HEK293 (cell line): ENCODE measurements around the gene CA11.

Source experiments
- HOXD13 ChIP-seq: sonication (generic); formaldehyde crosslinking; IDR thresholded peaks from 2 replicates; pipeline ENCODE4 v1.8.0; 2022; ENCODE audit warnings: missing genetic modification reagents, borderline replicate concordance
- YY1 ChIP-seq: fragments of 450-650 bp; formaldehyde crosslinking; IDR thresholded peaks from 2 replicates; pipeline ENCODE4 v1.5.1; 2018; ENCODE audit warnings: missing biosample characterization, missing genetic modification characterization
- ZNF426 ChIP-seq: fragments of 450-650 bp; formaldehyde crosslinking; IDR thresholded peaks from 2 replicates; pipeline ENCODE4 v1.5.1; 2017; ENCODE audit warnings: missing biosample characterization, missing genetic modification characterization, mild to moderate bottlenecking, inconsistent platforms, moderate library complexity
- ZNF580 ChIP-seq: fragments of 450-650 bp; formaldehyde crosslinking; IDR thresholded peaks from 2 replicates; pipeline ENCODE4 v1.5.1; 2016; ENCODE audit warnings: missing biosample characterization, missing genetic modification characterization
- ZNF623 ChIP-seq: fragments of 450-650 bp; formaldehyde crosslinking; IDR thresholded peaks from 2 replicates; pipeline ENCODE4 v1.5.1; 2016; ENCODE audit warnings: missing biosample characterization, missing genetic modification characterization
- TF ChIP-seq, protein P1 (sequence below): fragments of 450-650 bp; formaldehyde crosslinking; IDR thresholded peaks from 2 replicates; pipeline ENCODE4 v1.5.1; 2016; ENCODE audit warnings: missing biosample characterization, missing genetic modification characterization

DNA sequence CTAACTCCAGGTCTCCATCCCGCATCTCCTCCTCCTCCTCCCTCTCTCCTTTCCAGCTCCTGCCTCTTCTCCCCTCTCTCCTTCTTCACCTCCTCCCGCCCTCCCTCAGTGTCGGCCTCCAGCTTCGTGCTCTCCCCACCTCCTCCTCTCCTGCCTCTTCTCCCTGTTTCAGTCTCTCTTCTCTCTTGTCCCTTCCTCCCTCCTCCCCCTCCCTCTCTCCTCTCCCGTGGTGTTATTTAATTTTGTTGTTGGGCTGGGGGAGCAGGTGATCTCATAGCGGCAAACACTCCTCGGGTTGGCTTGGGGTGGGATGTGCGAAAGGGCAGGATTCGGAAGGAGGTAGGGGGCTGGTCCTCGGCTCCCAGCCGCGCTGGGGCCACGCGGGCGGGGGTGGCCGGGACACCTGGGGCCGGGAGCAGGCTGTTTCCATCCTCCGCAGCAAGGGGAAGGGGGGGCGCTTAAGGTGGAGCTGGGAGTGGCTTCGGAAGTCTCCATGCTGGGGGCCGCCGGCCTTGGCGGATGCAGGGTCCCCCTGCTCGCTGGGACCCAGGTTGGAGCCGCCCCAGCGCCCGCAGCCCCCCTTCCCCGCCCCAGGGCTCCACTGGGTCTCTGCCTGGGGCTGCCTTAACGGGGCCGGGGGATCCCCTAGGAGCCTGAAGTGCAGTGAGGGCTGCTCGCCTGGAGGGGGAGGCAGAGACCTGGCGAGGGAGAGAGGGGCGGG lies at the start of gene CA11:
- TF ChIP-seq YY1 (tag by site-specific recombination) = no peak
- TF ChIP-seq, protein P1, sequence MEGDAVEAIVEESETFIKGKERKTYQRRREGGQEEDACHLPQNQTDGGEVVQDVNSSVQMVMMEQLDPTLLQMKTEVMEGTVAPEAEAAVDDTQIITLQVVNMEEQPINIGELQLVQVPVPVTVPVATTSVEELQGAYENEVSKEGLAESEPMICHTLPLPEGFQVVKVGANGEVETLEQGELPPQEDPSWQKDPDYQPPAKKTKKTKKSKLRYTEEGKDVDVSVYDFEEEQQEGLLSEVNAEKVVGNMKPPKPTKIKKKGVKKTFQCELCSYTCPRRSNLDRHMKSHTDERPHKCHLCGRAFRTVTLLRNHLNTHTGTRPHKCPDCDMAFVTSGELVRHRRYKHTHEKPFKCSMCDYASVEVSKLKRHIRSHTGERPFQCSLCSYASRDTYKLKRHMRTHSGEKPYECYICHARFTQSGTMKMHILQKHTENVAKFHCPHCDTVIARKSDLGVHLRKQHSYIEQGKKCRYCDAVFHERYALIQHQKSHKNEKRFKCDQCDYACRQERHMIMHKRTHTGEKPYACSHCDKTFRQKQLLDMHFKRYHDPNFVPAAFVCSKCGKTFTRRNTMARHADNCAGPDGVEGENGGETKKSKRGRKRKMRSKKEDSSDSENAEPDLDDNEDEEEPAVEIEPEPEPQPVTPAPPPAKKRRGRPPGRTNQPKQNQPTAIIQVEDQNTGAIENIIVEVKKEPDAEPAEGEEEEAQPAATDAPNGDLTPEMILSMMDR (tag by site-specific recombination) = peak; percentile 96
- no peak for TF ChIP-seq ZNF580
- no peak for TF ChIP-seq ZNF623 (tag by site-specific recombination)
- TF ChIP-seq HOXD13 = no peak
- TF ChIP-seq ZNF426 (tag by site-specific recombination) = no peak
